ENCODE results near the gene TMPRSS6. TPM values are rescaled to one million over a fixed set of nuclear protein-coding genes. Genes with fewer than 3 reads are reported as not detected.

The TMPRSS6 gene
- total and polyA plus RNA-seq, 2 donors (not counting 1 experiment from before 2014, with no cell fraction given), result not detected

GRCh38 chr22:37144180-37144554 is 34.7 kb upstream of the TMPRSS6 start:
- no peaks in the 10 kb centered on the region for H4K20me1 ChIP-seq (ENCODE audit: control insufficient read depth, extremely low read depth, insufficient read depth, low read length)

GRCh38 chr22:37141971-37142370 is 32.5 kb upstream of the TMPRSS6 start:
- no peaks in the 10 kb centered on the region for H4K20me1 ChIP-seq (ENCODE audit: control insufficient read depth, extremely low read depth, insufficient read depth, low read length)
- no peaks in the 10 kb centered on the region for H3K4me1 ChIP-seq (ENCODE audit: control insufficient read depth, extremely low read depth, insufficient read depth, low read length)

More at GRCh38 chr22:37144180-37144554, 34.7 kb upstream of the TMPRSS6 start:
- H3K36me3 ChIP-seq (ENCODE audit: control insufficient read depth, insufficient read depth, low read length), result no peaks in the 10 kb centered on the region
- no peak overlapping the region for H3K4me3 ChIP-seq (replicated peaks in 1 of 4; ENCODE audit: control extremely low read depth in 1 of 4, insufficient read depth in 1 of 4, low read depth in 3 of 4, low read length in 4 of 4)
- no peak for TF ChIP-seq EZH2 (IDR thresholded peaks at IDR 0.05; ENCODE audit: low read length, missing control alignments)
- H3K4me1 ChIP-seq (ENCODE audit: control insufficient read depth, extremely low read depth, insufficient read depth, low read length), result no peaks in the 10 kb centered on the region
- no peak overlapping the region for H3K9ac ChIP-seq (ENCODE audit: insufficient read depth, low read length)
- no peaks in the 10 kb centered on the region for H3K79me2 ChIP-seq (ENCODE audit: control insufficient read depth, insufficient read depth, low read length)
- no peaks in the 10 kb centered on the region for H3K9me3 ChIP-seq (ENCODE audit: control insufficient read depth, insufficient read depth, low read depth, low read length)
- no peak overlapping the region for H3K27ac ChIP-seq (ENCODE audit: insufficient read depth, low read length)
- DNase-seq (ENCODE audit: low read depth in 2 of 2), result no peak
- H3K4me2 ChIP-seq (ENCODE audit: extremely low read depth, insufficient read depth, low read length), result no peak overlapping the region
- H3K27me3 ChIP-seq (ENCODE audit: control insufficient read depth, insufficient read depth, low read length), result peaks cover 6% of the 10 kb centered on the region
- no peak overlapping the region for H2AFZ ChIP-seq (ENCODE audit: low read length)

GRCh38 chr22:37141476-37141875 is 32.0 kb upstream of the TMPRSS6 start:
- Histone ChIP-seq H4K20me1 (ENCODE audit: control insufficient read depth, extremely low read depth, insufficient read depth, low read length) (no peaks in the 10 kb centered on the region), H3K79me2 (ENCODE audit: control insufficient read depth, insufficient read depth, low read length) (no peaks in the 10 kb centered on the region), H3K4me3 (replicated peaks in 1 of 4; ENCODE audit: control extremely low read depth in 1 of 4, insufficient read depth in 1 of 4, low read depth in 3 of 4, low read length in 4 of 4) (no peak overlapping the region), H3K27ac (ENCODE audit: insufficient read depth, low read length) (no peak overlapping the region), H2AFZ (ENCODE audit: low read length) (no peak overlapping the region), H3K36me3 (ENCODE audit: control insufficient read depth, insufficient read depth, low read length) (no peaks in the 10 kb centered on the region), H3K9me3 (ENCODE audit: control insufficient read depth, insufficient read depth, low read depth, low read length) (no peaks in the 10 kb centered on the region), H3K4me1 (ENCODE audit: control insufficient read depth, extremely low read depth, insufficient read depth, low read length) (no peaks in the 10 kb centered on the region), H3K9ac (ENCODE audit: insufficient read depth, low read length) (no peak overlapping the region), H3K27me3 (ENCODE audit: control insufficient read depth, insufficient read depth, low read length) (peaks cover 6% of the 10 kb centered on the region), H3K4me2 (ENCODE audit: extremely low read depth, insufficient read depth, low read length) (no peak overlapping the region)
- TF ChIP-seq CTCF (conservative IDR thresholded peaks at IDR 0.05 in 1 of 2, IDR thresholded peaks at IDR 0.05 in 1 of 2; ENCODE audit: low read depth in 1 of 2, low read length in 2 of 2), result no peak
- no peak for TF ChIP-seq EZH2 (IDR thresholded peaks at IDR 0.05; ENCODE audit: low read length, missing control alignments)
- DNase-seq (ENCODE audit: low read depth in 2 of 2), result no peak

More at GRCh38 chr22:37141971-37142370, 32.5 kb upstream of the TMPRSS6 start:
- Histone ChIP-seq H2AFZ (ENCODE audit: low read length) (no peak overlapping the region), H3K27ac (ENCODE audit: insufficient read depth, low read length) (no peak overlapping the region), H3K79me2 (ENCODE audit: control insufficient read depth, insufficient read depth, low read length) (no peaks in the 10 kb centered on the region), H3K4me3 (replicated peaks in 1 of 4; ENCODE audit: control extremely low read depth in 1 of 4, insufficient read depth in 1 of 4, low read depth in 3 of 4, low read length in 4 of 4) (no peak overlapping the region), H3K36me3 (ENCODE audit: control insufficient read depth, insufficient read depth, low read length) (no peaks in the 10 kb centered on the region), H3K27me3 (ENCODE audit: control insufficient read depth, insufficient read depth, low read length) (peaks cover 6% of the 10 kb centered on the region), H3K9me3 (ENCODE audit: control insufficient read depth, insufficient read depth, low read depth, low read length) (no peaks in the 10 kb centered on the region), H3K4me2 (ENCODE audit: extremely low read depth, insufficient read depth, low read length) (no peak overlapping the region), H3K9ac (ENCODE audit: insufficient read depth, low read length) (no peak overlapping the region)
- DNase-seq (ENCODE audit: low read depth in 2 of 2), result no peak
- TF ChIP-seq EZH2 (IDR thresholded peaks at IDR 0.05; ENCODE audit: low read length, missing control alignments), result no peak
- TF ChIP-seq CTCF (conservative IDR thresholded peaks at IDR 0.05 in 1 of 2, IDR thresholded peaks at IDR 0.05 in 1 of 2; ENCODE audit: low read depth in 1 of 2, low read length in 2 of 2), result no peak
